ENCODE measurements around the gene TNPO1.

The TNPO1 gene

GRCh38 chr5:72818866-72819534 is 2.5 kb downstream of the TNPO1 start:
- peak; percentile 65 for DNase-seq

- DNase-seq: no peak
Observed at GRCh38 chr5:72821776-72822175, 5.3 kb downstream of the TNPO1 start.

DNA sequence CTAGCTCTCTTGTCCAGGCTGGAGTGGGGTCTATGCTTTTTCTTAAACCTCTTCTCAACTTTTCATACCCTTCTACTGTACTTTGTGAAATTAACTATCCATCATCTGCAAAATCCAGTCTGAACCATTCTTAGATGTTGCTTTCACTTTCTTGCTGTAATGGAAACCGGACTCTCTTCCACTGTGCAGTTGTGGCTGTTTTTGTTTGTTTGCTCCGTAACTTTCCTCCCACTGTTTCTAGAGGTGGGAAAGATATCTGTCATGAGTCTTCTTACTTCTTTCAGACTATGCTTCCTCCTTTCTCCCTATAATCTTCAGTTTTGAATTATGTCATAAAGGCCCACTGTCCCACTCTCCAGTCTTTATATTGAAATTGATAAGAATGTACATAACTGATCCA is 6.5 kb downstream of the TNPO1 start:
- DNase-seq: no peak

DNA sequence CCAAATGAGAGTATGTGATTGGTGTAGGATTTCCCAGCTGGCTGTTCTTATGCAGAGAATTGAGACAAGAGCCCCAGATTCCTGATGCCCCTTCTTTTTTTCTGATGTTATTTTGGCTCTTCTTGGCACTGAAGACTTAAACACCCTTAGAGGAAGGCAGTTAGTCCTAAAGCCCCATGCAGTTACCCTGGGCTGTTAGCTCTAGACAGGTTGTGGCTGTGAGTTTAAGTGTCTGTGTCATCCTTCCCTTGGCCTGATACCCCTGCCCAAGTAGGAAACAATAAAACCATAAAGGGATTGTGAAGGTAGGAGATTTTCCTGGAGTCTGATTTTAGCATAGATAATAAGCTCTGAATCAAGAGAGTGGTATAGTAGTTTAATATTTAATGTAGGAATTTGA is 13.2 kb downstream of the TNPO1 start:
- DNase-seq: no peak

- DNase-seq: no peak
Observed at GRCh38 chr5:72830362-72830761, 13.9 kb downstream of the TNPO1 start.

GRCh38 chr5:72831685-72832084 is 15.2 kb downstream of the TNPO1 start:
- DNase-seq: no peak

GRCh38 chr5:72834924-72835323 is 18.5 kb downstream of the TNPO1 start:
- DNase-seq: no peak

- no peak for DNase-seq
Observed at GRCh38 chr5:72835633-72836032, 19.2 kb downstream of the TNPO1 start.

DNA sequence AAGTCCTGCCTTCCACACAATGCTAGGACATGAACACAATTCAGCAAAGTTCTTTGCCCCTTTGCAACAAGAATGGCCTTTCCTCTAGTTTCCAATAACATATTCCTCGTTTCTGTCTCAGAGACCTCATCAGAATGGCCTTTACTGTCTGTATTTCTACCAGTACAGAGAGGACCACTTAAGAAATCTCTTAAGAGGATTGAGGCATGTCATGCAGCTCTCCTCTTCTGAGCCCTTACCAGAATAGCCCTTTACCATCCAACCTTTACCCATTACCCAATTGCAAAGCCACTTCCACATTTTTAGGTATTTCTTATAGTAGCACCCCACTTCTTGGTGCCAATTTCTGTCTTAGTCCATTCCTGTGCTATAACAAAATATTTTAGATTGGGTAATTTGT is 20.3 kb downstream of the TNPO1 start:
- DNase-seq: no peak

GRCh38 chr5:72837524-72838096 is 21.1 kb downstream of the TNPO1 start:
- no peak for DNase-seq

DNA sequence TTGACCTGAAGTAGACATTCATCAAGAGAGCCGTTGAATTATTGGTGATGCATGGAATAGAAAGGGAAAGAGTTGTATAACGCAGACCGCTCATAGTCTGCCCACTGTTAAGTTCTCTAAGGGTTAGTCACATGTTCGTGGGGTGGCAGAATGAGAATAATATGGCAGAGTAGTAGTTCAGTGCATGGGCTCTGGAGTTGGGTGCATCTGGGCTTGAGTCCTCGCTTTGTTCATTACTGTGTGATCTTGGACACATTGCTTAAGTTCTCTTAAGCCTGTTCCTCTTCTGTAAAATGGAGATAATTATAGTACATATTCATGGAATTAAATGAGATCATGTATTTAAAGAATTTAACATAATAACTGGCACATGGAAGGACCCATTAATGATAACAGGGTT is 23.6 kb downstream of the TNPO1 start:
- DNase-seq: no peak

- no peak for DNase-seq
Observed at GRCh38 chr5:72841756-72842535, 25.5 kb downstream of the TNPO1 start.

GRCh38 chr5:72842816-72843215 is 26.4 kb downstream of the TNPO1 start:
- DNase-seq: no peak

GRCh38 chr5:72844218-72844603 is 27.8 kb downstream of the TNPO1 start:
- DNase-seq: no peak

DNA sequence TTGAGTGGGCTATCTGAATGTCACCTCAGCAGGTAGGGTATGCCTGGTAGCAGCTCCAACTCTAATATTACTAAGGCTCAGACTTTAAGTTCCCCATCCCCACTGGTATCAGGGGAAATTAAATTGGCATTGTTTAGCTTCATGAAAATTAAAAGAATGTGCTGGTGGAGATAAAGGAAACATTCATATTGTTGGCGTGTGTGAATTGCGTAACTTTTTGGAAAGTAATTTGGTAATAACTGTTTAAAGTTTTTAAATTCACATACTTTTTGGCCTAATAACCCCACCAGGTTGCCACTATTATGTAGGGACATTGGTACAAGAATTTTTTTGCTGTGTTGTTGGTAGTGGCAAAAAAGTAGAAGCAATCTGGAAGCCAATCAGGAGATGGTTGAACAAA is 29.4 kb downstream of the TNPO1 start:
- no peak for DNase-seq

GRCh38 chr5:72846483-72846882 is 30.0 kb downstream of the TNPO1 start:
- DNase-seq: no peak

- no peak for DNase-seq
Observed at GRCh38 chr5:72847439-72847838, 31.0 kb downstream of the TNPO1 start.

- DNase-seq: peak; percentile 94
Observed at GRCh38 chr5:72847989-72848473, 31.6 kb downstream of the TNPO1 start.

DNA sequence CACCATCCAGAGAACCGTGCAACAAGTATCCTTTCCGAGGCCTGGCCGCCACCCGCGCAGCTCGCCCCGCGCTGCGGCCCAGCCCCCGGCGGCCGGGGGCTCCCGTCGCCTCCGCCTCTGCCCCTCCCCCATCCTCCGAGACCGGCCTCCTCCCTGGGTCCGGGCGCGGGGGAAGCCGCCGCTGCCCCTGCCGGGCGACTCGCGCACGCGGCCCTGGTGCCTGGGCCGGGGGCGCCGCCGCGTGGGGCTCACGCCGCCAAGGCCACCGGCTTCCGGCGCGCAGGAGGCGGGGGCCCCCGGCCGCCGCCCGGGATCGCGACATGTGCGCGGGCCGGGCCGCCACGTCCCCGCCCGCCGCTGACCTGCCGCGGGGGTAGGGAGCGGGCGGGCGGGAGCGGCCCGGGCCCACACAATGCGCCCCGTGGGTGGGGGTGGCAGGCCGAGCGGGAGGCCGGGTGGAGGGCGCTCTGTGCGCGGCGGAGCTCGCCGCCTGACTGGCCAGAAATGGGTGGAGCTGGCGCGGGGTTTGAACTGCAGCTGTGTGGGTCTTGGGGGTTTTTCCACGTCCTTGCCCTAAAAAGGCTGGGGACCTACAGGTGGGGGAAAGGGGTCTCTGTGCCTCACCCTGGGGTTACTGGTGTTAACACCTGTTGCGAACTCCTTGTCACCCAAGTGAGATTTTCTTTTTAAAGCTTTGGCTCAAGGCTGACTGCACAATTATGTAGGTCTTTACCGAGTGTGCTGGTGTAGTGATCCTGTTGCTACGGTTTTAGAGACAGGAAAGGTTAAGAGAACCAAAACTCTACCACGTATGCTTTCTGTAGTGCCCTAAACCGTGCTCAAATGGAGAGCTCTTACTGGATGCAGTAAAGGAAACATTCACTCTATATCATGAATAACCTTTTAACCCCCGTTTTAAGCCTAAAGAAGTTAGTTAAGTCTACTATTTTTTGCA is 32.3 kb downstream of the TNPO1 start:
- peak; percentile 80 for DNase-seq

- no peak for DNase-seq
Observed at GRCh38 chr5:72849546-72849945, 33.1 kb downstream of the TNPO1 start.

- no peak for DNase-seq
Observed at GRCh38 chr5:72850113-72850512, 33.7 kb downstream of the TNPO1 start.

DNA sequence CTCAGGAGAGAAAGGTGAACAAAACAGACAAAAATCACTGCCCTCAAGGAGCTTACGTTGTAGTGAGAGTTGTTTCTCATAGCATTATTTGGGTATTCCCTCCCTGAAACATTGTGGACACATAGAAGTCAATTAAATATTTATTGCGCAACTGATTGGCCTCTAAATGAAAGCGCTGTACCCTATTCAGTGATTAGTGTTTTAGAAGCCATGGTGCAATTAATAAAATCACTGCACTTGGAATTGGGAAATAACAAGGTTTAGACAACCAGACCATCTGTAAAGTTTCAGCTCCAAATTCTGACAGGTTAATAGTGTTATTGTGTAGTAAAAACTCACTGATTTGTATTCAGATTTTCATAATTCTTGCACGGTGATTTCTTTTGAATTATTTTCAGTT is 35.9 kb downstream of the TNPO1 start:
- DNase-seq: no peak

DNA sequence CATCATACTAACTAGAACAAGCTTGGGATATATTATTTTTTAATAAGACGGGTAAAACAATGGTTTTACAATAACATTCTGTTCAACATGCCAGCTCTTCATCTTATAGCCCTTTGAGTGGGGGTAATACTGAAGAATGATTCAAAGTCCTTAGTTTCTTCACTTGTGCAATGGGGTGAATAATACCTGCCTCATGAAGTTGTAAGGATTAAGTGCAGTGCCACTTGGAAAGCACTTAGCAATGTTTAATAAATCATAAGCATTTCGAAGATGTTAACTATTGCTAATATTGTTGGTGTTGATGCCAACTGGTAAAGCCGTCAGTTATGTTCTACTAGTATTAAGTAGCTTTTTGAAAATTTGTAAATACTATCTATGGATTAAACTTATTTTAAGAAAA is 38.0 kb downstream of the TNPO1 start:
- no peak for DNase-seq

Measured in activated CD8-positive, alpha-beta memory T cell treated with anti-CD3 and anti-CD28 coated beads for 24 hours (primary cell).